Measurements from ENCODE around the gene GAGE12E. TPM values are rescaled to one million over a fixed set of nuclear protein-coding genes. Genes with fewer than 3 reads are reported as not detected.
"Not testable (repeated sequence)": the region's sequence is repeated elsewhere in the genome, so short reads cannot be mapped to it uniquely, and the experiment has no call there.

The GAGE12E gene
- total RNA-seq, result not detected in 2 replicates

GRCh38 chrX:49550989-49551388, at the start of gene GAGE12E:
Gene GAGE12E (plus strand): TSS chrX:49551289. CDS start chrX:49552444, 1,155 bp downstream.
- not testable (repeated sequence) for DNase-seq (ENCODE audit: low read depth); H3K4me3 ChIP-seq (ENCODE audit: low read depth, low read length)

- not testable (repeated sequence) for DNase-seq (ENCODE audit: low read depth); H3K4me3 ChIP-seq (ENCODE audit: low read depth, low read length)
These were observed 19.2 kb upstream of the GAGE12E start, which contains the start of gene GAGE12C for GRCh38 chrX:49531877-49532276. Gene GAGE12C (plus strand): TSS chrX:49532177. CDS start chrX:49533332, 1,155 bp downstream.

GRCh38 chrX:49541433-49541832, 9.7 kb upstream of the GAGE12E start, which contains the start of gene GAGE12D:
Gene GAGE12D (plus strand): TSS chrX:49541733. CDS start chrX:49542888, 1,155 bp downstream.
- not testable (repeated sequence) for H3K4me3 ChIP-seq (ENCODE audit: low read depth, low read length); DNase-seq (ENCODE audit: low read depth)

- DNase-seq (ENCODE audit: low read depth); H3K4me3 ChIP-seq (ENCODE audit: low read depth, low read length): not testable (repeated sequence)
These were observed 9.5 kb downstream of the GAGE12E start, which contains the start of gene GAGE12F for GRCh38 chrX:49560542-49560941. Gene GAGE12F (plus strand): TSS chrX:49560842. CDS start chrX:49561997, 1,155 bp downstream.

GRCh38 chrX:49568728-49569127, 17.6 kb downstream of the GAGE12E start:
- H3K4me3 ChIP-seq (ENCODE audit: low read depth, low read length); DNase-seq (ENCODE audit: low read depth): not testable (repeated sequence)

GRCh38 chrX:49569152-49569551, 18.1 kb downstream of the GAGE12E start:
- H3K4me3 ChIP-seq (ENCODE audit: low read depth, low read length); DNase-seq (ENCODE audit: low read depth): not testable (repeated sequence)

- not testable (repeated sequence) for H3K4me3 ChIP-seq (ENCODE audit: low read depth, low read length); DNase-seq (ENCODE audit: low read depth)
These were observed 19.0 kb downstream of the GAGE12E start, which contains the start of gene GAGE12G for GRCh38 chrX:49570100-49570499. Gene GAGE12G (plus strand): TSS chrX:49570400. CDS start chrX:49571555, 1,155 bp downstream.

- not testable (repeated sequence) for H3K4me3 ChIP-seq (ENCODE audit: low read depth, low read length); DNase-seq (ENCODE audit: low read depth)
These were observed 28.6 kb downstream of the GAGE12E start, which contains the start of gene GAGE12H for GRCh38 chrX:49579649-49580048. Gene GAGE12H (plus strand): TSS chrX:49579949. CDS start chrX:49581104, 1,155 bp downstream.

- not testable (repeated sequence) for DNase-seq (ENCODE audit: low read depth); H3K4me3 ChIP-seq (ENCODE audit: low read depth, low read length)
These were observed 38.1 kb downstream of the GAGE12E start, which contains the start of gene GAGE2A for GRCh38 chrX:49589196-49589595. Gene GAGE2A (plus strand): TSS chrX:49589496. CDS start chrX:49590651, 1,155 bp downstream.

GRCh38 chrX:49589769-49590478, 38.8 kb downstream of the GAGE12E start:
- H3K4me3 ChIP-seq (ENCODE audit: low read depth, low read length), result not testable (repeated sequence)

GRCh38 chrX:49590488-49590887, 39.4 kb downstream of the GAGE12E start:
- H3K4me3 ChIP-seq (ENCODE audit: low read depth, low read length); DNase-seq (ENCODE audit: low read depth): not testable (repeated sequence)

More at GRCh38 chrX:49589769-49590478, 38.8 kb downstream of the GAGE12E start:
- not testable (repeated sequence) for DNase-seq (ENCODE audit: low read depth)

- DNase-seq (ENCODE audit: low read depth); H3K4me3 ChIP-seq (ENCODE audit: low read depth, low read length): not testable (repeated sequence)
These were observed 47.6 kb downstream of the GAGE12E start, which contains the start of gene GAGE1 for GRCh38 chrX:49598720-49599119. Gene GAGE1 (plus strand): TSS chrX:49599020. CDS start chrX:49600175, 1,155 bp downstream.

Other genes with a start within 250 kb of the GAGE12E start
- gene GAGE10, start 247.6 kb upstream of the GAGE12E start, total RNA-seq, result not detected in 2 replicates
- not detected in 2 replicates for gene GAGE12J, start 229.3 kb upstream of the GAGE12E start, total RNA-seq
- not detected in 2 replicates for gene GAGE13, start 219.7 kb upstream of the GAGE12E start, total RNA-seq
- gene GAGE12C, start 19.1 kb upstream of the GAGE12E start, total RNA-seq, result not detected in 2 replicates
- gene GAGE12D, start 9.6 kb upstream of the GAGE12E start, total RNA-seq, result not detected in 2 replicates
- not detected in 2 replicates for gene GAGE12F, start 9.6 kb downstream of the GAGE12E start, total RNA-seq
- not detected in 2 replicates for gene GAGE12G, start 19.1 kb downstream of the GAGE12E start, total RNA-seq
- not detected in 2 replicates for gene GAGE12H, start 28.7 kb downstream of the GAGE12E start, total RNA-seq
- not detected in 2 replicates for gene GAGE2A, start 38.2 kb downstream of the GAGE12E start, total RNA-seq
- gene GAGE1, start 47.7 kb downstream of the GAGE12E start, total RNA-seq, result not detected in 2 replicates
- not detected in 2 replicates for gene PAGE1, start 144.7 kb downstream of the GAGE12E start, total RNA-seq

All from epithelial cell of proximal tubule (primary cell).